Tongue (tissue), 2 donors: ENCODE results near the gene CCS. TPM values are rescaled to one million over a fixed set of nuclear protein-coding genes. Genes with fewer than 3 reads are reported as not detected.
A peak's percentile ranks its signal among the peaks of the same experiment; 100 is the strongest.
"Not testable (repeated sequence)": the region's sequence is repeated elsewhere in the genome, so short reads cannot be mapped to it uniquely, and the experiment has no call there.

Experiments
- DNase-seq: peaks from one replicate; pipeline ENCODE4 v3.0.0-alpha.2; 2015
- total RNA-seq: library from RNA; depleted of rRNA; stranded (reverse); fragments of >200 nt; gene quantifications from one replicate; pipeline ENCODE4 v1.2.3, GENCODE V29; 2014

Gene CCS
- total RNA-seq, 1 donor from 2014 or later = 33.4 TPM

DNA sequence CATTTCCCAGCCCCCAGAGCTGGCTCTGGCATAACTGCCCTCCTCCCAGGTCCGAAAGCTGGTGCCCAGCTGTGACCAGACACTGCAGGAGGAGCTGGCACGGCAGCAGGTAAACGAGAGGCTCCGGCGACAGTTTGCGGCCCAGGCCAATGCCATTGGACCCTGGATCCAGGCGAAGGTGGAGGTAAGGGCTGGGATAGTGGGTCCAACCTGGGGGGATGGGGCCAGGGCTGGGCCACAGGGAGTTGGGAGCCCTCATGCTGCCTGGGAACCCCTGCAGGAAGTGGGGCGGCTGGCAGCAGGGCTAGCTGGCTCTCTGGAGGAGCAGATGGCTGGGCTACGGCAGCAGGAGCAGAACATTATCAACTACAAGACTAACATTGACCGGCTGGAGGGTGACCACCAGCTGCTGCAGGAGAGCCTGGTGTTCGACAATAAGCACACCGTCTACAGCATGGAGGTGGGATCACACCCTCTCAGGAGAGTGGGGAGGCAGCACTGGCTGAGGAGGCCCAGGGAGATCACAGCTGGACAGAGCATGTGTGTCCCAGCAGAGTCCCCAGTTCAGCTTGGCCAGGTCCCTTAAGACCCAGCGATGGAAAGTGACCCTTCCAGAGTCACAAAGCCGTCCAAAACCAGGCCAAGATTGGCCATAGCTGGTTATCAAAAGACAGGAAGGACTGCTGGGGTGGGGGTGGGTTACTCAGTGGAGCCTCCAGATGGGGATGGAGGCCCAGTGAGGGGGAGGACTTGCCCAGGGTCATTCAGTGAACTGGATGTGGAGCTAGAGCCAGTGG, 31.6 kb upstream of the CCS start:
- no peak for DNase-seq

- no peak for DNase-seq
Measured at GRCh38 chr11:66561975-66562248, 31.1 kb upstream of the CCS start.

DNA sequence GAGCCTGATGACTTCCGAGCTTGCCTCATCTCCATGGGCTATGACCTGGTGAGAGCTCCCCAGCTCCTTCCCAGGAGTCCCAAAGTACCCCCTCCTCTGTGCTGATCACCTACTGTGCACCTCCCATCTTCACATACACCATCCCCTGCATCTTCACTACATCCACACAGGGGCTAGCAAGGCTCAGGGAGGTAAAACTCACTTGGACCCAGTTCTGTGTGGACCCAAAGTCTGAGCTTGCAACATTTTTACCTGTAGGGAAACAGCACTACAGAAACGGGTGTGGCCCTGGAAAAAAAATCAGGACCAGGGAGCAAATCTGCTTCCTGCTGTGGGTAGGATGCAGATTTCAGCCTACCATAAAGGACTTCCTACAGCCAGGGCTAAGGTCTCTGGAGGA, 30.7 kb upstream of the CCS start:
- DNase-seq = no peak

DNA sequence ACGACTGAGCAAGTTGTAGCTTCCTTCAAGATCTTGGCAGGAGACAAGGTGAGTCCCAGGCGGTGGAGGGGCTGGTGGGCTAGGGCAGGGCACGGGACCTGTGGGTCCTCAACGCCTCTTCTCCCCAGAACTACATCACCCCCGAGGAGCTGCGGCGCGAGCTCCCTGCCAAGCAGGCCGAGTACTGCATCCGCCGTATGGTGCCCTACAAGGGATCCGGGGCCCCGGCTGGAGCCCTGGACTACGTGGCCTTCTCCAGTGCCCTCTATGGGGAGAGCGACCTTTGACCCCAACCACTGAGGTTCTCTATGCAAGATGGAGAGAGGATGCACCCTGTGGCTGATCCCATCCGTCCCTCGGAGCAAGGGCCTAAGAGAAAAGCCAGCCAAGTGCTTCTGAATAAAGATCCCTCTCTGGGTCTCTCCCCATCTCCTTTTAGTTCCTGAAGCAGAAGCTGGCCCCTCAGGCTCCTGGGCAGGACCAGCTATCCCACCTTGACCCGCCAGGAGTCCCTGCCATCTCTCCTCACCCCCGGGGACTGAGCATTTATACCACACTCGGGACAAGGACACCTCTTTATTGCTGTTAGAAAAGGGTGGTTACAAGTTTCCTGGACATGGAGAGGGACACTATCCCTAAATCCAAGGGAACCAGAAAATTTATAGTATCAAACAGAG, 29.9 kb upstream of the CCS start:
- no peak for DNase-seq

DNA sequence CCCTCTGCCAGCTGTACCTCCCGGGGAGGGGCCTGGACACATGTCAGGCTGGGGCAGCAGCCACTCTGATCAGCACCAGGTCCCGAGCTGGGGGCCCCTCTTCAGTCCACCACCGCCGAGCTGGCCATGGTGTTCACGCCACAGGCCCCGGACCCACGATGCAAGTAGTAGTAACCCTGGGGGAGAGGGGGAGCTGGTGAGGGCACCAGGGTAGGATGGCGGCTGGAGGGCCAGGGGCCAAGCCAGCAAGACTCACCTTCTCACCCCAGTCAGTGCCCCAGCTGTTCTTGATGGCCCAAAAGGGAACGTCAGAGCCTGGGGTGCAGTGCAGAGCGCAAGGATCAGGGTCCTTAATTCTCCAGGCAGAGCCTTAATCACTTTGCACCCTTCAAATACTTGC, 29.2 kb upstream of the CCS start:
- no peak for DNase-seq

GRCh38 chr11:66564538-66564937, 28.4 kb upstream of the CCS start:
- no peak for DNase-seq

- DNase-seq = no peak
Measured at GRCh38 chr11:66564984-66565383, 28.0 kb upstream of the CCS start.

GRCh38 chr11:66566221-66566620, 26.8 kb upstream of the CCS start:
- DNase-seq = no peak

- no peak for DNase-seq
Measured at GRCh38 chr11:66567787-66568123, 25.2 kb upstream of the CCS start.

GRCh38 chr11:66568124-66568916, 24.7 kb upstream of the CCS start, which contains the start of gene CTSF:
TSS of gene CTSF (minus strand) at chr11:66568606. CDS start at chr11:66568486, 120 bp downstream.
- DNase-seq = peak; percentile 85

DNA sequence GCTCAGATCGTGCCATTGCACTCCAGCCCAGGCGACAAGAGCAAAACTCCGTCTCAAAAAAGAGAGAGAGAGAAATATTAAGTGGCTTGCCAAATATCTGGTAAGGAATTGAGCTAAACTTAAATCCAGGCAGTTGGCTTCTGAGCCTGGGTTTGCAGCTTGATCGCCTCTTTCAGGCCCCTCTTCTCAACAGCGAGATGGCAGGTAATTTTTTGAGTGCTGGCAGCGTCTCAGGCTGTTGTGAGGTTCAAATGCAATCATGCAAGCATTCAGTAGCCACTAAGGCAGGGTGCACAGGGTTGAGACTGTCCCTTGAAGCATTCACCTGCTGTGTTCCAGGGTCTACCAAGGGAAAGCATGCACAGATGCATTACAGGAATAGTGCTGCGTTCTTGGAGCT, 23.9 kb upstream of the CCS start:
- DNase-seq = no peak

GRCh38 chr11:66570079-66570849, 22.7 kb upstream of the CCS start:
- no peak for DNase-seq

- DNase-seq = no peak
Measured at GRCh38 chr11:66570850-66571180, 22.2 kb upstream of the CCS start.

- DNase-seq = peak; percentile 85
Measured at GRCh38 chr11:66579017-66579606, 13.9 kb upstream of the CCS start.

DNA sequence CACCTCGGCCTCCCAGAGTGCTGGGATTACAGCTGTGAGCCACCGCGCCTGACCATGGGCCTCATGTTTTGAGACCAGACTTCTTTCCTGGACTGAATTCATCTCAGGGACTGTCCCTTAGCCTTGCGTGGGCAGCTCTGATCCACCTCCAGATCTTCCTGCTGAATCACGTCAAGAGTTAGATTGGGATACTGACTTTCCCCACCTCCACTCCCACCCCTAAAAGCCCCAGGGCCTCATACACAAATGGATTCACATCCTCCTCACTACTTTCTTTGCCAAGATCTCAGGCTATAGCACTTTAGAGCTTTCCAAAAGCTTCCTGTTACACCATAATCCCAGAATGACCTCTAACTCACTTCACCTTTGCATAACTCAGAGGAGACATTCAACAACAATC, 12.2 kb upstream of the CCS start:
- no peak for DNase-seq

DNA sequence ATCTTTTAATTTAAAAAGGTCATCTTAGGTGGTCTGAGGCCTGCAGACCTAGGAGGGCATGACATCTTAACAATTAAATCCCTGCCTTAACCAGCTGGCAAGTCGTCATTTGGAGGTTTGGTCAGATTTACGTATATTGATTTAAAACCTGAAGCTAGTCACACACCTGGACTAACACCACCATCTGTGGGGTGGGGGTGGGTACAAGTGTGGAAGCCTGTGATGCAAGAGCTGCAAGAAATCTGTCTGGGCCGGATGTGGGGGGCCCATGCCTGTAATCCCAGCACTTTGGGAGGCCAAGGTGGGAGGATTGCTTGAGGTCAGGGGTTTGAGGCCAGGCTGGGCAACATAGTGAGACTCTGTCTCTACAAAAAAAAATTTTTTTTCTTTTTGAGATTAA, 11.7 kb upstream of the CCS start:
- DNase-seq = no peak

GRCh38 chr11:66582565-66583147, 10.3 kb upstream of the CCS start:
- DNase-seq = not testable (repeated sequence)

DNA sequence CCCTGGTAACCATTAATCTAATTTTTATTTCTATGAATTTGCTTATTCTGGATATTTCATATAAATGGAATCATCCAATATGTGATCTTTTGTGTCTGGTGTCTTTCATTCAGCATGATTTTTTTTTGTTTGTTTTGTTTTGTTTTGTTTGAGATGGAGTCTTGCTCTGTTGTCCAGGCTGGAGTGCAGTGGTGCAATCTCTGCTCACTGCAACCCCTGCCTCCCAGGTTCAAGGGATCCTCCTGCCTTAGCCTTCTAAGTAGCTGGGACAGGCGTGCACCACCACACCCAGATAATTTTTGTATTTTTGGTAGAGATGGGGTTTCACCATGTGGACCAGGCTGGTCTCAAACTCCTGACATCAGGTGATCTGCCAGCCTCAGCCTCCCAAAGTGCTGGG, 7.5 kb upstream of the CCS start:
- not testable (repeated sequence) for DNase-seq

- no peak for DNase-seq
Measured at GRCh38 chr11:66586136-66586535, 6.8 kb upstream of the CCS start.

DNA sequence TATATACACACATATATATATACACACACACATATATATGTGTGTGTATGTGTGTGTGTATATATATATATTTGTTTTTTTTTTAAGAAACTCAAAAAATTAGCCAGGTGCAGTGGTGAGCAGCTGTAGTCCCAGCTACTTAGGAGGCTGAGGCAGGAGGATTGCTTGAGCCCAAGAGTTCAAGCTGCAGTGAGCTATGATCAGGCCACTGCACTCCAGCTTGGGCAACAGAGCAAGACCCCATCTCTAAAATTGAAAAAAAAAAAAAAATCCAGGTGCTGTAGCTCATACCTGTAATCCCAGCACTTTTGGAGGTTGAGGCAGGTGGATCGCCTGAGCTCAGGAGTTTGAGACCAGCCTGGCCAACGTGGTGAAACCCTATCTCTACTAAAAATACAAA, 3.7 kb upstream of the CCS start:
- DNase-seq = not testable (repeated sequence)

DNA sequence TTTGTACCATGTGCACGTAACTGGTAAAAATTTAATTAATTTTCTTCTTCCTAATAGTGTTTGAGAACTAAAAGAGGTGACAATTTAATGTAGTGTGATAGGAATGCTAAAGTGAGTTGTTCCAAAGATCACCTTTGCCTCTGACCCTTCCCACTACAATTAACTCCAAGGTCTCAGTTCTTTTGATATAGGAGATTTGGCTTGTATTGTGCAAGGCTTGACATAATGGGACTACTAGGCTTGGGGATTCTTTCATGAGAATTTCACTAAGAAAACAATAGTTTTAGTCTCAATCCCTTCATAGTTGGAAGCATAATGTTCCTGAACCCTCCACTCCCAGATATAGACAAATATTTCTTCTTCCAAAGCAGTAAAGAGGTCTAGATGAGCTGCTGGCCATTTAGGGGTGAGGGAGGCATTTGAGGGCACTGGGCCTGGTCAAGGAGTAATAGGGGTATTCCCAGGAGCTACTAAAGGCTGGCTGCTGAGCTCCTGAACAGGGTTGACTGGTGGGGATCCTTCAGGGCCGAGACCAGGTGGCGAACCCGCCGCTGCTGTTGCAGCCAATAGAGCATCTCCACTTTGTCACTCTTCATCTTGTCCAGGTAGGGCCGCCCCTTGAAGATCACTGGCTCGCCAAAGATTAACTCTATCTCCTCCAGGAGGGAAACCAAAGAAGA, 2.8 kb upstream of the CCS start:
- DNase-seq = no peak
